SU-DHL-6 (cell line): ENCODE measurements around the gene TCF12.

Experiments used
- H2AFZ ChIP-seq: fragments of 200-600 bp; sonication (generic); 2 replicates; pipeline ENCODE4 v1.6.1; 2014; ENCODE audit warnings: low read depth, mild to moderate bottlenecking, moderate library complexity, mixed read lengths, antibody characterized with exemption, low read length; ENCODE audit not compliant: severe bottlenecking
- H3F3A ChIP-seq: fragments of 200-600 bp; shearing (Covaris generic); 2 replicates; pipeline ENCODE4 v1.6.0; 2016; ENCODE audit warnings: antibody characterized with exemption, mild to moderate bottlenecking; ENCODE audit not compliant: insufficient read depth
- H3K27ac ChIP-seq: fragments of 200-600 bp; sonication (generic); 2 replicates; pipeline ENCODE4 v1.5.1; 2016; ENCODE audit warnings: low read depth, mild to moderate bottlenecking, low read length, moderate library complexity, mixed read lengths
- H3K27me3 ChIP-seq: fragments of 200-600 bp; sonication (generic), shearing (Covaris generic); 2 replicates; pipeline ENCODE4 v1.6.0; 2014; ENCODE audit warnings: mild to moderate bottlenecking, low read length
- H3K36me3 ChIP-seq: fragments of 200-600 bp; sonication (generic); 2 replicates; pipeline ENCODE4 v1.6.1; 2014; ENCODE audit warnings: mild to moderate bottlenecking, low read length, mixed read lengths
- H3K4me2 ChIP-seq: fragments of 300-600, 200-600 bp; shearing (Covaris generic), sonication (generic); 2 replicates; pipeline ENCODE4 v1.6.0; 2014; ENCODE audit warnings: low read length, low read depth, mild to moderate bottlenecking; ENCODE audit not compliant: poor library complexity, severe bottlenecking
- H3K4me3 ChIP-seq: fragments of 200-600 bp; sonication (generic); 2 replicates; pipeline ENCODE4 v1.5.1; 2014; ENCODE audit warnings: antibody characterized with exemption, low read length, mild to moderate bottlenecking, mixed read lengths; ENCODE audit not compliant: insufficient read depth, poor library complexity, severe bottlenecking
- H3K79me2 ChIP-seq: fragments of 200-600 bp; sonication (generic); 2 replicates; pipeline ENCODE4 v1.6.1; 2014; ENCODE audit warnings: mild to moderate bottlenecking, low read length, moderate library complexity; ENCODE audit not compliant: insufficient read depth
- H3K9ac ChIP-seq: fragments of 200-600 bp; sonication (generic); 2 replicates; pipeline ENCODE4 v1.7.0; 2014; ENCODE audit warnings: mild to moderate bottlenecking, low read length
- H3K9me2 ChIP-seq: fragments of 200-600 bp; sonication (generic); replicated peaks from 2 replicates; pipeline ENCODE4 v1.6.1; 2014; ENCODE audit warnings: low read length; ENCODE audit not compliant: insufficient read depth
- H3K9me3 ChIP-seq: fragments of 200-600 bp; sonication (generic); 2 replicates; pipeline ENCODE4 v1.6.1; 2014; ENCODE audit warnings: low read length, mixed read lengths; ENCODE audit not compliant: insufficient read depth
- H4K20me1 ChIP-seq: fragments of 200-600 bp; sonication (generic); 2 replicates; pipeline ENCODE4 v1.6.1; 2014; ENCODE audit warnings: low read depth, mild to moderate bottlenecking, antibody characterized with exemption, low read length, moderate library complexity, mixed read lengths
- CTCF ChIP-seq: fragments of 200-600 bp; sonication (generic); IDR thresholded peaks from one replicate; pipeline ENCODE4 v1.5.1; 2017; ENCODE audit warnings: antibody characterized with exemption, mild to moderate bottlenecking, low read length, moderate library complexity; ENCODE audit not compliant: insufficient read depth, poor library complexity, severe bottlenecking
- EZH2phosphoT487 ChIP-seq: fragments of 200-600 bp; sonication (generic), shearing (Covaris generic); conservative IDR thresholded peaks from 2 replicates; pipeline ENCODE4 v1.6.1; 2018; ENCODE audit warnings: mild to moderate bottlenecking, antibody characterized with exemption, low read length, moderate library complexity, mixed read lengths

Gene TCF12

GRCh38 chr15:57092252-57092651 is 173.8 kb downstream of the TCF12 start:
- no peaks in the 10 kb centered on the region for H3K79me2 ChIP-seq
- no peak for TF ChIP-seq CTCF
- TF ChIP-seq EZH2phosphoT487: no peak

GRCh38 chr15:57094321-57095257 is 176.1 kb downstream of the TCF12 start:
- Histone ChIP-seq H4K20me1 (no peaks in the 10 kb centered on the region), H3K27me3 (no peaks in the 10 kb centered on the region), H3F3A (no peaks in the 10 kb centered on the region; the same call in 1 of the 2 replicates), H3K9ac (no peak overlapping the region), H3K79me2 (no peaks in the 10 kb centered on the region), H3K9me3 (no peaks in the 10 kb centered on the region), H2AFZ (no peak overlapping the region), H3K4me3 (no peak overlapping the region), H3K4me2 (no peak overlapping the region), H3K9me2 (no peaks in the 10 kb centered on the region), H3K27ac (no peak overlapping the region), H3K36me3 (peaks cover 7% of the 10 kb centered on the region; the same call in 1 of the 2 replicates)
- no peak for TF ChIP-seq CTCF
- TF ChIP-seq EZH2phosphoT487: no peak

More at GRCh38 chr15:57092252-57092651, 173.8 kb downstream of the TCF12 start:
- Histone ChIP-seq H3K4me2 (no peak overlapping the region), H3K9me3 (no peaks in the 10 kb centered on the region), H2AFZ (no peak overlapping the region), H3K4me3 (no peak overlapping the region), H3F3A (no peaks in the 10 kb centered on the region), H3K27me3 (no peaks in the 10 kb centered on the region), H3K27ac (no peak overlapping the region), H4K20me1 (no peaks in the 10 kb centered on the region), H3K9ac (no peak overlapping the region), H3K36me3 (peaks cover 7% of the 10 kb centered on the region; the same call in 1 of the 2 replicates), H3K9me2 (no peaks in the 10 kb centered on the region)

- no peak overlapping the region for H3K4me2 ChIP-seq
- H3K9me3 ChIP-seq: no peaks in the 10 kb centered on the region
- H3K9me2 ChIP-seq: no peaks in the 10 kb centered on the region
- no peak overlapping the region for H3K9ac ChIP-seq
- H3K36me3 ChIP-seq: peaks cover 7% of the 10 kb centered on the region; the same call in 1 of the 2 replicates
- TF ChIP-seq CTCF (no peak), EZH2phosphoT487 (no peak)
- H3K79me2 ChIP-seq: no peaks in the 10 kb centered on the region
- H3K27me3 ChIP-seq: no peaks in the 10 kb centered on the region
- no peaks in the 10 kb centered on the region; the same call in 1 of the 2 replicates for H3F3A ChIP-seq
- no peak overlapping the region for H3K4me3 ChIP-seq
- H2AFZ ChIP-seq: no peak overlapping the region
- H4K20me1 ChIP-seq: no peaks in the 10 kb centered on the region
- no peak overlapping the region for H3K27ac ChIP-seq
These were observed 177.5 kb downstream of the TCF12 start for GRCh38 chr15:57095896-57096295.
